Skeletal muscle tissue (tissue), 4 donors: ENCODE results near the gene ARHGEF16. TPM values are rescaled to one million over a fixed set of nuclear protein-coding genes. Genes with fewer than 3 reads are reported as not detected.
A peak's percentile ranks its signal among the peaks of the same experiment; 100 is the strongest.

Experiments used
- H3K27ac ChIP-seq: one replicate; pipeline ENCODE4 v1.7.0; 2013; ENCODE audit warnings: mild to moderate bottlenecking, low read depth, low read length, inconsistent platforms
- H3K27me3 ChIP-seq, 3 donors: one replicate each; pipeline ENCODE4 v1.7.0; 2013; ENCODE audit warnings: low read length in 3 of 3; ENCODE audit not compliant: control insufficient read depth in 3 of 3, insufficient read depth in 3 of 3
- H3K36me3 ChIP-seq, 3 donors: one replicate each; pipeline ENCODE4 v1.7.0; 2013; ENCODE audit warnings: low read length in 3 of 3; ENCODE audit not compliant: control insufficient read depth in 3 of 3, insufficient read depth in 3 of 3
- H3K4me1 ChIP-seq, 3 donors: one replicate each; pipeline ENCODE4 v1.7.0; 2013; ENCODE audit warnings: low read length in 3 of 3, mild to moderate bottlenecking in 3 of 3; ENCODE audit not compliant: control insufficient read depth in 3 of 3, insufficient read depth in 3 of 3
- H3K4me3 ChIP-seq, 3 donors: one replicate each; pipeline ENCODE4 v1.7.0; 2013; ENCODE audit warnings: low read length in 3 of 3
- H3K9ac ChIP-seq, 3 donors: one replicate each; pipeline ENCODE4 v1.7.0; 2013; ENCODE audit warnings: low read length in 3 of 3, mild to moderate bottlenecking in 3 of 3, moderate library complexity in 2 of 3, low read depth in 1 of 3
- H3K9me3 ChIP-seq, 3 donors: one replicate each; pipeline ENCODE4 v1.7.0; 2013; ENCODE audit warnings: low read length in 3 of 3; ENCODE audit not compliant: control insufficient read depth in 3 of 3
- total RNA-seq: library from RNA; depleted of rRNA; stranded (reverse); fragments of >200 nt; gene quantifications from one replicate; pipeline ENCODE4 v1.2.3, GENCODE V29; 2014
- donor health status: Osteomylitis.

The ARHGEF16 gene
- total RNA-seq, 1 donor from 2014 or later: 0.52 TPM

GRCh38 chr1:3422638-3423037 is 31.8 kb upstream of the ARHGEF16 start:
- Histone ChIP-seq H3K9me3 (no peaks in the 10 kb centered on the region), H3K27ac (peak overlapping the region; percentile 40)

GRCh38 chr1:3423245-3423829 is 31.1 kb upstream of the ARHGEF16 start:
- Histone ChIP-seq H3K36me3 (no peaks in the 10 kb centered on the region), H3K4me1 (peaks cover 2 to 21% (median 13%) of the 10 kb centered on the region in 3 donors), H3K9ac (peak overlapping the region in 1 of 3 donors; percentile 57), H3K27ac (peak overlapping the region; percentile 40), H3K4me3 (no peak overlapping the region), H3K9me3 (no peaks in the 10 kb centered on the region), H3K27me3 (peaks cover 3 to 37% (median 16%) of the 10 kb centered on the region in 3 donors)

More at GRCh38 chr1:3422638-3423037, 31.8 kb upstream of the ARHGEF16 start:
- peaks cover 2 to 21% (median 13%) of the 10 kb centered on the region in 3 donors for H3K4me1 ChIP-seq
- H3K36me3 ChIP-seq: no peaks in the 10 kb centered on the region
- peaks cover 3 to 44% (median 16%) of the 10 kb centered on the region in 3 donors for H3K27me3 ChIP-seq
- no peak overlapping the region for H3K4me3 ChIP-seq
- H3K9ac ChIP-seq: peak overlapping the region in 1 of 3 donors; percentile 57

- Histone ChIP-seq H3K36me3 (no peaks in the 10 kb centered on the region), H3K27ac (no peak overlapping the region), H3K4me3 (no peak overlapping the region), H3K9me3 (no peaks in the 10 kb centered on the region), H3K4me1 (peaks cover 2 to 21% (median 13%) of the 10 kb centered on the region in 3 donors), H3K9ac (no peak overlapping the region), H3K27me3 (peaks cover 3 to 30% (median 16%) of the 10 kb centered on the region in 3 donors)
These were observed 30.4 kb upstream of the ARHGEF16 start for GRCh38 chr1:3423896-3424611.

- no peak overlapping the region for H3K9ac ChIP-seq
- no peak overlapping the region for H3K4me3 ChIP-seq
- no peak overlapping the region for H3K27ac ChIP-seq
- peaks cover 2 to 21% (median 13%) of the 10 kb centered on the region in 3 donors for H3K4me1 ChIP-seq
- no peaks in the 10 kb centered on the region for H3K9me3 ChIP-seq
- no peaks in the 10 kb centered on the region for H3K36me3 ChIP-seq
- H3K27me3 ChIP-seq: peaks cover 3 to 29% (median 16%) of the 10 kb centered on the region in 3 donors
These were observed 28.8 kb upstream of the ARHGEF16 start for GRCh38 chr1:3425486-3426215.

- Histone ChIP-seq H3K36me3 (no peaks in the 10 kb centered on the region), H3K9me3 (no peaks in the 10 kb centered on the region), H3K4me1 (peaks cover 2 to 18% (median 11%) of the 10 kb centered on the region in 3 donors), H3K27ac (no peak overlapping the region), H3K9ac (no peak overlapping the region), H3K27me3 (peaks cover 3 to 26% (median 21%) of the 10 kb centered on the region in 3 donors), H3K4me3 (no peak overlapping the region)
These were observed 27.4 kb upstream of the ARHGEF16 start for GRCh38 chr1:3426956-3427535.

GRCh38 chr1:3427711-3428704 is 26.5 kb upstream of the ARHGEF16 start:
- Histone ChIP-seq H3K27me3 (peaks cover 3 to 31% (median 16%) of the 10 kb centered on the region in 3 donors), H3K36me3 (no peaks in the 10 kb centered on the region), H3K9me3 (no peaks in the 10 kb centered on the region)

GRCh38 chr1:3428899-3429298 is 25.6 kb upstream of the ARHGEF16 start:
- peaks cover 3 to 33% (median 16%) of the 10 kb centered on the region in 3 donors for H3K27me3 ChIP-seq
- no peak overlapping the region for H3K9ac ChIP-seq
- H3K4me1 ChIP-seq: peaks cover 0 to 7% (median 6%) of the 10 kb centered on the region in 3 donors

More at GRCh38 chr1:3427711-3428704, 26.5 kb upstream of the ARHGEF16 start:
- Histone ChIP-seq H3K4me3 (no peak overlapping the region), H3K27ac (no peak overlapping the region), H3K9ac (no peak overlapping the region), H3K4me1 (peaks cover 0 to 10% (median 6%) of the 10 kb centered on the region in 3 donors)

GRCh38 chr1:3429320-3429719 is 25.1 kb upstream of the ARHGEF16 start:
- no peaks in the 10 kb centered on the region for H3K9me3 ChIP-seq
- H3K4me3 ChIP-seq: no peak overlapping the region
- H3K4me1 ChIP-seq: peaks cover 0 to 6% (median 3%) of the 10 kb centered on the region in 3 donors
- no peak overlapping the region for H3K9ac ChIP-seq
- H3K27me3 ChIP-seq: peaks cover 3 to 29% (median 15%) of the 10 kb centered on the region in 3 donors
- no peaks in the 10 kb centered on the region for H3K36me3 ChIP-seq
- H3K27ac ChIP-seq: no peak overlapping the region

More at GRCh38 chr1:3428899-3429298, 25.6 kb upstream of the ARHGEF16 start:
- H3K9me3 ChIP-seq: no peaks in the 10 kb centered on the region
- no peak overlapping the region for H3K4me3 ChIP-seq
- no peak overlapping the region for H3K27ac ChIP-seq
- H3K36me3 ChIP-seq: no peaks in the 10 kb centered on the region

GRCh38 chr1:3429766-3430165 is 24.7 kb upstream of the ARHGEF16 start:
- Histone ChIP-seq H3K4me3 (no peak overlapping the region), H3K9me3 (no peaks in the 10 kb centered on the region), H3K4me1 (peaks cover 0 to 1% (median 0%) of the 10 kb centered on the region in 3 donors), H3K27ac (no peak overlapping the region), H3K27me3 (peaks cover 4 to 24% (median 16%) of the 10 kb centered on the region in 3 donors), H3K9ac (no peak overlapping the region), H3K36me3 (no peaks in the 10 kb centered on the region)
